Measurements from ENCODE around the gene CLEC16A.

Gene CLEC16A

GRCh38 chr16:11170696-11171447 lies 226.5 kb downstream of the CLEC16A start:
- Histone ChIP-seq H3K27me3 (ENCODE audit: control insufficient read depth, insufficient read depth, low read length) (no peaks in the 10 kb centered on the region), H3K9me3 (ENCODE audit: control insufficient read depth, insufficient read depth, low read length) (no peaks in the 10 kb centered on the region), H3K27ac (ENCODE audit: low read length) (no peak overlapping the region), H3K36me3 (ENCODE audit: control insufficient read depth, insufficient read depth, low read length) (no peaks in the 10 kb centered on the region; the same call in 1 of the 2 replicates), H3K4me1 (ENCODE audit: control insufficient read depth, insufficient read depth, low read length) (no peaks in the 10 kb centered on the region), H3K4me3 (ENCODE audit: low read length) (no peak overlapping the region)
- no CpG with 5 or more reads among the region's 19 CpGs for WGBS (ENCODE audit: insufficient coverage, insufficient read length)
- no peak for DNase-seq (ENCODE audit: low read depth, low spot score)

- H3K4me3 ChIP-seq (ENCODE audit: low read length): no peak overlapping the region
- WGBS (ENCODE audit: insufficient coverage, insufficient read length): no CpG with 5 or more reads among the region's 4 CpGs
- no peaks in the 10 kb centered on the region for H3K4me1 ChIP-seq (ENCODE audit: control insufficient read depth, insufficient read depth, low read length)
- H3K36me3 ChIP-seq (ENCODE audit: control insufficient read depth, insufficient read depth, low read length): no peaks in the 10 kb centered on the region; the same call in 1 of the 2 replicates
- H3K9me3 ChIP-seq (ENCODE audit: control insufficient read depth, insufficient read depth, low read length): no peaks in the 10 kb centered on the region
- no peak for DNase-seq (ENCODE audit: low read depth, low spot score)
- H3K27ac ChIP-seq (ENCODE audit: low read length): no peak overlapping the region
- H3K27me3 ChIP-seq (ENCODE audit: control insufficient read depth, insufficient read depth, low read length): no peaks in the 10 kb centered on the region
Observed at GRCh38 chr16:11171448-11171709, 227.0 kb downstream of the CLEC16A start.

GRCh38 chr16:11171757-11172299 lies 227.5 kb downstream of the CLEC16A start:
- Histone ChIP-seq H3K9me3 (ENCODE audit: control insufficient read depth, insufficient read depth, low read length) (no peaks in the 10 kb centered on the region), H3K27ac (ENCODE audit: low read length) (no peak overlapping the region), H3K4me3 (ENCODE audit: low read length) (no peak overlapping the region), H3K36me3 (ENCODE audit: control insufficient read depth, insufficient read depth, low read length) (no peaks in the 10 kb centered on the region; the same call in 1 of the 2 replicates), H3K4me1 (ENCODE audit: control insufficient read depth, insufficient read depth, low read length) (no peaks in the 10 kb centered on the region), H3K27me3 (ENCODE audit: control insufficient read depth, insufficient read depth, low read length) (no peaks in the 10 kb centered on the region)
- DNase-seq (ENCODE audit: low read depth, low spot score): no peak
- WGBS (ENCODE audit: insufficient coverage, insufficient read length): no CpG with 5 or more reads among the region's 3 CpGs

GRCh38 chr16:11173426-11173825 lies 229.1 kb downstream of the CLEC16A start:
- WGBS (ENCODE audit: insufficient coverage, insufficient read length): no CpG with 5 or more reads among the region's 15 CpGs
- H3K9me3 ChIP-seq (ENCODE audit: control insufficient read depth, insufficient read depth, low read length): no peaks in the 10 kb centered on the region
- H3K36me3 ChIP-seq (ENCODE audit: control insufficient read depth, insufficient read depth, low read length): no peaks in the 10 kb centered on the region
- H3K4me3 ChIP-seq (ENCODE audit: low read length): no peak overlapping the region
- no peaks in the 10 kb centered on the region for H3K27me3 ChIP-seq (ENCODE audit: control insufficient read depth, insufficient read depth, low read length)
- no peaks in the 10 kb centered on the region for H3K4me1 ChIP-seq (ENCODE audit: control insufficient read depth, insufficient read depth, low read length)
- no peak overlapping the region for H3K27ac ChIP-seq (ENCODE audit: low read length)
- DNase-seq (ENCODE audit: low read depth, low spot score): no peak

GRCh38 chr16:11174141-11174540 lies 229.8 kb downstream of the CLEC16A start:
- no peaks in the 10 kb centered on the region for H3K36me3 ChIP-seq (ENCODE audit: control insufficient read depth, insufficient read depth, low read length)
- H3K4me3 ChIP-seq (ENCODE audit: low read length): no peak overlapping the region
- no peaks in the 10 kb centered on the region for H3K27me3 ChIP-seq (ENCODE audit: control insufficient read depth, insufficient read depth, low read length)
- no CpG with 5 or more reads among the region's 26 CpGs for WGBS (ENCODE audit: insufficient coverage, insufficient read length)
- no peaks in the 10 kb centered on the region for H3K4me1 ChIP-seq (ENCODE audit: control insufficient read depth, insufficient read depth, low read length)
- H3K9me3 ChIP-seq (ENCODE audit: control insufficient read depth, insufficient read depth, low read length): no peaks in the 10 kb centered on the region
- DNase-seq (ENCODE audit: low read depth, low spot score): no peak
- H3K27ac ChIP-seq (ENCODE audit: low read length): no peak overlapping the region

GRCh38 chr16:11175106-11175786 lies 230.9 kb downstream of the CLEC16A start:
- no CpG with 5 or more reads among the region's 7 CpGs for WGBS (ENCODE audit: insufficient coverage, insufficient read length)
- Histone ChIP-seq H3K27me3 (ENCODE audit: control insufficient read depth, insufficient read depth, low read length) (no peaks in the 10 kb centered on the region), H3K27ac (ENCODE audit: low read length) (no peak overlapping the region), H3K9me3 (ENCODE audit: control insufficient read depth, insufficient read depth, low read length) (no peaks in the 10 kb centered on the region), H3K4me3 (ENCODE audit: low read length) (no peak overlapping the region), H3K4me1 (ENCODE audit: control insufficient read depth, insufficient read depth, low read length) (no peaks in the 10 kb centered on the region), H3K36me3 (ENCODE audit: control insufficient read depth, insufficient read depth, low read length) (peaks cover 2% of the 10 kb centered on the region; the same call in 1 of the 2 replicates)
- no peak for DNase-seq (ENCODE audit: low read depth, low spot score)

- no CpG with 5 or more reads among the region's 11 CpGs for WGBS (ENCODE audit: insufficient coverage, insufficient read length)
- H3K36me3 ChIP-seq (ENCODE audit: control insufficient read depth, insufficient read depth, low read length): peaks cover 3% of the 10 kb centered on the region; the same call in 1 of the 2 replicates
- H3K27me3 ChIP-seq (ENCODE audit: control insufficient read depth, insufficient read depth, low read length): no peaks in the 10 kb centered on the region
- no peak overlapping the region for H3K4me3 ChIP-seq (ENCODE audit: low read length)
- no peak overlapping the region for H3K27ac ChIP-seq (ENCODE audit: low read length)
- H3K9me3 ChIP-seq (ENCODE audit: control insufficient read depth, insufficient read depth, low read length): no peaks in the 10 kb centered on the region
- no peaks in the 10 kb centered on the region for H3K4me1 ChIP-seq (ENCODE audit: control insufficient read depth, insufficient read depth, low read length)
- no peak for DNase-seq (ENCODE audit: low read depth, low spot score)
Observed at GRCh38 chr16:11175787-11176341, 231.5 kb downstream of the CLEC16A start.

- peaks cover 4% of the 10 kb centered on the region; the same call in 1 of the 2 replicates for H3K4me1 ChIP-seq (ENCODE audit: control insufficient read depth, insufficient read depth, low read length)
Observed at GRCh38 chr16:11177578-11178160, 233.3 kb downstream of the CLEC16A start.

GRCh38 chr16:11178424-11178823 lies 234.1 kb downstream of the CLEC16A start:
- H3K36me3 ChIP-seq (ENCODE audit: control insufficient read depth, insufficient read depth, low read length): peaks cover 3% of the 10 kb centered on the region; the same call in 1 of the 2 replicates
- no peak for DNase-seq (ENCODE audit: low read depth, low spot score)
- peaks cover 7% of the 10 kb centered on the region for H3K4me1 ChIP-seq (ENCODE audit: control insufficient read depth, insufficient read depth, low read length)
- H3K27me3 ChIP-seq (ENCODE audit: control insufficient read depth, insufficient read depth, low read length): no peaks in the 10 kb centered on the region
- WGBS (ENCODE audit: insufficient coverage, insufficient read length): no CpG with 5 or more reads among the region's 24 CpGs
- H3K9me3 ChIP-seq (ENCODE audit: control insufficient read depth, insufficient read depth, low read length): no peaks in the 10 kb centered on the region
- H3K27ac ChIP-seq (ENCODE audit: low read length): no peak overlapping the region
- no peak overlapping the region; the same call in 1 of the 2 replicates for H3K4me3 ChIP-seq (ENCODE audit: low read length)

More at GRCh38 chr16:11177578-11178160, 233.3 kb downstream of the CLEC16A start:
- Histone ChIP-seq H3K27me3 (ENCODE audit: control insufficient read depth, insufficient read depth, low read length) (no peaks in the 10 kb centered on the region), H3K4me3 (ENCODE audit: low read length) (no peak overlapping the region), H3K9me3 (ENCODE audit: control insufficient read depth, insufficient read depth, low read length) (no peaks in the 10 kb centered on the region), H3K36me3 (ENCODE audit: control insufficient read depth, insufficient read depth, low read length) (peaks cover 3% of the 10 kb centered on the region; the same call in 1 of the 2 replicates), H3K27ac (ENCODE audit: low read length) (no peak overlapping the region)
- no peak for DNase-seq (ENCODE audit: low read depth, low spot score)
- WGBS (ENCODE audit: insufficient coverage, insufficient read length): no CpG with 5 or more reads among the region's 6 CpGs

- Histone ChIP-seq H3K4me3 (ENCODE audit: low read length) (no peak overlapping the region), H3K4me1 (ENCODE audit: control insufficient read depth, insufficient read depth, low read length) (peaks cover 8% of the 10 kb centered on the region), H3K27me3 (ENCODE audit: control insufficient read depth, insufficient read depth, low read length) (no peaks in the 10 kb centered on the region), H3K27ac (ENCODE audit: low read length) (no peak overlapping the region), H3K36me3 (ENCODE audit: control insufficient read depth, insufficient read depth, low read length) (peaks cover 3% of the 10 kb centered on the region; the same call in 1 of the 2 replicates), H3K9me3 (ENCODE audit: control insufficient read depth, insufficient read depth, low read length) (no peaks in the 10 kb centered on the region)
- WGBS (ENCODE audit: insufficient coverage, insufficient read length): no CpG with 5 or more reads among the region's 8 CpGs
- DNase-seq (ENCODE audit: low read depth, low spot score): no peak
Observed at GRCh38 chr16:11179574-11179973, 235.2 kb downstream of the CLEC16A start.
